ENCODE results near the gene CLIP2.

The CLIP2 gene

DNA sequence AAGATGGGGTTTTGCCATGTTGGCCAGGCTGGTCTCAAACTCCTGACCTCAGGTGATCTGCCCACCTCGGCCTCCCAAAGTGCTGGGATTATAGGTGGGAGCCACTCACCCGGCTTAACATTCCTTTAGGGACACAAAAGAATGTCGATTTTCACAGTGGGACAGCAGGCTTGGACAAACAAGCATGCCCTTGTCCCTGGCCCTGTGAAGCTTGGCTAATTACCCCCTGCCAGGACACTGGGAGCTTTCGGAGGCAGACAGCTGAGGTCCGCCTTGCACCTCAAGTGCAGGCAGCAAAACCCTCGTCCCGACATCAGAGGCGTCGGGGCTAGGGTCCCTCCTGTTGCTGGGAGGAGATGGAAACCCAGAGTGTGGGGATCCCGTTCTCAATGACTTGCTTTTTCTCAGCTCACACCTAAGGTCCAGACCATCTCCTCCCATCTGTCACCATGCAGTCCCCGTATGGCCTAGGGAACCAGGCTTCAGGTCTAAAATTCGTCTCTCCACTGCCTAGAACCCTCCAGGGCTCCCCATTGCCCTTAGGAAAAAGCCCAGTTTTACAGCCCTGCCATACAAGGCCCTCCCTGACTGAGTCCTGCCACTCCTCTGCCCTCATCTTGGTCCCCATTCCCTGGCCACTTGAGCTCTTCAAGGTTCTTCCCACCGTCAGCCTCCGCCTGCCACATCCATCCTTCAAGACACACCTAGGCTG, 6.3 kb upstream of the CLIP2 start:
- in situ Hi-C loops (cut with HindIII; ENCODE audit: low pct_unique_long_range_greater_than_20kb, low sequenced_read_pairs) = no loop called here
- no peak for TF ChIP-seq JUND (IDR thresholded peaks at IDR 0.05; ENCODE audit: low read depth)
- no peak for DNase-seq (ENCODE audit: low read depth in 1 of 2, low spot score in 1 of 2)

GRCh38 chr7:74283858-74284447, 5.3 kb upstream of the CLIP2 start:
- in situ Hi-C loops (cut with HindIII; ENCODE audit: low pct_unique_long_range_greater_than_20kb, low sequenced_read_pairs) = no loop called here
- DNase-seq (ENCODE audit: low read depth in 1 of 2, low spot score in 1 of 2) = no peak
- no peak for TF ChIP-seq JUND (IDR thresholded peaks at IDR 0.05; ENCODE audit: low read depth)

DNA sequence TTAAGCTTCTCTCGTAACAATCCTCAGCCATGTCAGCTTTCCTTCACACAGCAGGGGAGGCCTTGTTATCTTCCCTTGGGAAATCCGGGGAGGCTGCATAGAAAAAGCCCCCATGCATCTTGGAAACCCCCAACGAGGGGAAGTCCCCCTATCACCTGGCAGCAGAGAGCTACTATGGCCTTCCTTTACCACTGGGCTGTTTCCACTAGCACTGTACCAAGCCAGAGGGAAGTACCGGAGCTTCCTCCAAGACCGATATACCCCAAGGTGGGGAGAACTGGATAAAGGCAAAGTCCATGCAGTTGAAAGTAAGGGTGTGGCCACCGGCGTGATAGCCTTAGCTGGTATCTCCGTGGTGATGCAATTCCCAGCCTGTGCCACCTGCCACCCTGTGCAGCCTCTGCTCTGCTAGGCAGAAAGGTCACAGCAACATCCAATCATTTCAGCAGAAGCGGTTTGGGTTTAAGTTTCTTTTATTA, 4.4 kb upstream of the CLIP2 start:
- TF ChIP-seq JUND (IDR thresholded peaks at IDR 0.05; ENCODE audit: low read depth) = no peak
- in situ Hi-C loops (cut with HindIII; ENCODE audit: low pct_unique_long_range_greater_than_20kb, low sequenced_read_pairs) = no loop called here
- DNase-seq (ENCODE audit: low read depth in 1 of 2, low spot score in 1 of 2) = no peak

- DNase-seq (ENCODE audit: low read depth in 1 of 2, low spot score in 1 of 2) = no peak
- no peak for TF ChIP-seq JUND (IDR thresholded peaks at IDR 0.05; ENCODE audit: low read depth)
- in situ Hi-C loops (cut with HindIII; ENCODE audit: low pct_unique_long_range_greater_than_20kb, low sequenced_read_pairs) = no loop called here
Observed at GRCh38 chr7:74286131-74286530, 3.1 kb upstream of the CLIP2 start.

DNA sequence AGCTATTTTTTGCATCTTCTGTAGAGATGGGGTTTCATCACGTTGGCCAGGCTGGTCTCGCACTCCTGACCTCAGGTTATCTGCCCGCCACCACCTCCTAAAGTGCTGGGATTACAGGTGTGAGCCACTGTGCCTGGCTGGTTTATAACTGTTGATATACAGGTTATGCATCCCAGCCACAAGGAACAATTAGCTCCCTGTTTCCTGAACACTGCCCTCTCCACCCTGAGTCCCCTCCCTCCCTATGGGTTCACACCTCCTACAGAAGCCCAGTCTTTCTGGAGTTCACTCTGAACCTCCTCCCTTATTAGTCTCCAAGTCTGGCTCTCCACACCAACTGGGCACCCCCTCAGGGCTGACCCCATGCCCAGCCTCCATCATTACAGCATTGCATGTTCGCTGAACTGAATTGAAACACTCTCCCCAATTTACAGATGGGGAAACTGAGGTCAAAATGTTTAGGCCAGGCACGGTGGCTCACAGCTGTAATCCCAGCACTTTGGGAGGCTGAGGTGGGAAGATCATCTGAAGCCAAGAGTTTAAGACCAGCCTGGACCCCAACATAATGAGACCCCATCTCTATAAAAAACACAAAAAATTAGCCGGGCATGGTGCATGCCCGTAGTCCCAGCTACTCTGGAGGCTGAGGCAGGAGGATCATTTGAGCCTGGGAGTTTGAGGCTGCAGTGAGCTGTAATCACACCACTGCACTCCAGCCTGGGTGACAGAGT, 1.7 kb upstream of the CLIP2 start:
- no peak for TF ChIP-seq JUND (IDR thresholded peaks at IDR 0.05; ENCODE audit: low read depth)
- no peak for DNase-seq (ENCODE audit: low read depth in 1 of 2, low spot score in 1 of 2)
- in situ Hi-C loops (cut with HindIII; ENCODE audit: low pct_unique_long_range_greater_than_20kb, low sequenced_read_pairs) = no loop called here

DNA sequence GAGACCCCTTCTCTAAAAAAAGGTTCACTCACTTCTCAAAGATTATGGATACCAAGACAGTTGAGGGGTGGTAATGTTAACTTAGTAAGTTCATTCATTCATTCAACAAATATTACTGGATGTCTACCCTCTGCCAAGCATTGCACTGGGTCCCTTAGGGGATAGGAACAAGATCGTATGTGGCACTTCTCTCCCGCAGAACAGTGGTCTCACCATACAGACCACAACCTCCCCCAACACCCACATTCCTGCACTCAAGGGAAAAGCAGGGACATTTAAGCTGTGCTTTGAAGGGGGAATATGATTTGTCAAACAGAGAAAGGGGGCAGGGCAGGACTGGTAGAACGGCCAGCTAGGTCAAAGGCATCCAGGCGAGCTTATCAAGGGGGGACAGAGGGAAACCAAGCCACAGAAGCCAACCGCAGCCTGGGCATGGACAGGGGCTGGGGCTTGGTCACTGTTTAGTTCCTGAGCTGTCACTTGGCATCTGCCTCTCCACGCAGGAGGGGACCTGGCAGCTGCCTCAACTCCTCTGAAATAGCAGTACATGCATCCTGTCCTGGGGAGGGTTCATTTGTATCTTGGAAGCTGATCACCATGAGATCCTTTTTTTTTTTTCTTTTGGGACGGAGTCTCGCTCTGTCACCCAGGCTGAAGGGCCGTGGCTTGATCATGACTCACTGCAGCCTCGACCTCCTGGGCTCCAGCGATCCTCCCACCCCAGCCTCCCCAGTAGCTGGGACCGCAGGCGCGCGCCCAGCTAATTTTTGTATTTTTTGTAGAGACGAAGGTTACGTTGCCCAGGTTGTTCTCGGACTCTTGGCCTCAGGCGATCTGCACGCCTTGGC, 949 bp upstream of the CLIP2 start:
- TF ChIP-seq JUND (IDR thresholded peaks at IDR 0.05; ENCODE audit: low read depth) = no peak
- peak in 1 of 2 experiments; percentile 44 for DNase-seq (ENCODE audit: low read depth in 1 of 2, low spot score in 1 of 2)
- in situ Hi-C loops (cut with HindIII; ENCODE audit: low pct_unique_long_range_greater_than_20kb, low sequenced_read_pairs) = no loop called here

DNA sequence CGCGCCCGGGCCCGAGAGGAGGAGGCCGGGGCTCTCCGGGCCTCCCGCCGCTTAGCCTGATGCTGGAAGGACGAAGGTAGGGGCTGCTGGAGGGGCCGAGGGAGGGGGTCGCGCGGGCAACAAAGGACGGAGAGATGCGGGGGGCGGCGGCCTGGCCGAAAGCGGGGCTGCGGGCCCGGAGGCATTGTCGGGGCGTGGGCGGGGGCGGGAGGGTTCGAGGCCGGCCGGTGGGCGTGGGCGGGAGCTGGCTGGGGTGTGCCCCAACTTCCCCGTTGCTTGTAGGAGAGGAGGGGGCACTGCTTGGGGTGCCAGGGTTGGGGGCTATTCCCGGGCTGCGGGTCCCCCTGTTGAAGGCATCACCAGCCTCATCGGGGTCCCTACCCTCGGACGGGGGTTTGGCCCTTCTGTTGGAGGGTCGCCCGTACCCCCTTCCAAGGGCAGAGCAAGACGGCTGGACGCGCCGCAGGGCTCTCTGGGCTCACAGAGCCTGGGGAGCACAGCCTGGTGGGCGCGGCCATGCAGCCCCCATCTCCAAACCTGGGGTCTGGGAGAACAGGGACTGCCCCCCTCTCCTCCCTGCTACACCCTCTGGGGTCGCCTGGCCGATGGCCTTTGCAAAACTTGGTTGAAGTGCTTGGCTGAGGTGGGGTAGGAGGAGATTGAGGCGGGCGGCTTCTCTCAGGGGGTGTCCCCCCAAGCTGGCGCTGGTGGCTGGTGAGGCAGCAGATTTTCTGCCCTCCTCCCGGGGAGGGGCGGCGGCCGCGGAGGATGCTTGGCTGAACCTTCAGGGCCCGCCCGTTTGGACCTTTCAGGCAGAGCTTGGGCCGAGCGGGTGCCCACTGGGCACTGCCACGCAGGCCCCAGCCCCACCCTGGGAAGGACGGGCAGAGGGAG, 699 bp downstream of the CLIP2 start:
- no peak for TF ChIP-seq JUND (IDR thresholded peaks at IDR 0.05; ENCODE audit: low read depth)
- no peak for DNase-seq (ENCODE audit: low read depth in 1 of 2, low spot score in 1 of 2)
- in situ Hi-C loops (cut with HindIII; ENCODE audit: low pct_unique_long_range_greater_than_20kb, low sequenced_read_pairs) = no loop called here

GRCh38 chr7:74290553-74290950, 1.3 kb downstream of the CLIP2 start:
- in situ Hi-C loops (cut with HindIII; ENCODE audit: low pct_unique_long_range_greater_than_20kb, low sequenced_read_pairs) = no loop called here
- no peak for TF ChIP-seq JUND (IDR thresholded peaks at IDR 0.05; ENCODE audit: low read depth)
- DNase-seq (ENCODE audit: low read depth in 1 of 2, low spot score in 1 of 2) = no peak

DNA sequence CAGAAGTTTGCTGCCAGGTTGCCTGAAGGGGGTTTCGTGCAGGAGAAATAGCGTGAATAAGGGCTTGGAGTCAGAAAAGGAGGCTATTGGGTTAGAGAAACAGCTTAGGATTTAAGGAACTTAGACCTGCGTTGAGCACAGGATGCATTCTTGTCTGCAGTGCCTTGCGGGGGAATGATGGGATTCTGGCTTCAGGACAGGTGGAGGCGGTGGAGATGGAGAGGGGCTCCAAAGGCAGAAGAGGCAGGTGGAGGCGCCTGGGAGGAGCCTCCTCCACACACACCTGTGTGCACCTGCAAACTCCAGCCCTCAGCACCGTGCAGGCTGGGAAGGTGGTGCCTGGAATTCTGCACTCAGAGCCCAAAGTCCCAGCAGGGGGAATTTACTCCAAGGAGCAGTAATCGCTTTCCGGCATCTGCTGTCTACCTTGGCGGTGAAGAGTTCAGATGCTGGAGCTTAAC, 1.8 kb downstream of the CLIP2 start:
- TF ChIP-seq JUND (IDR thresholded peaks at IDR 0.05; ENCODE audit: low read depth) = no peak
- no peak for DNase-seq (ENCODE audit: low read depth in 1 of 2, low spot score in 1 of 2)
- in situ Hi-C loops (cut with HindIII; ENCODE audit: low pct_unique_long_range_greater_than_20kb, low sequenced_read_pairs) = no loop called here

GRCh38 chr7:74291535-74291934, 2.3 kb downstream of the CLIP2 start:
- TF ChIP-seq JUND (IDR thresholded peaks at IDR 0.05; ENCODE audit: low read depth) = no peak
- in situ Hi-C loops (cut with HindIII; ENCODE audit: low pct_unique_long_range_greater_than_20kb, low sequenced_read_pairs) = no loop called here
- no peak for DNase-seq (ENCODE audit: low read depth in 1 of 2, low spot score in 1 of 2)

DNA sequence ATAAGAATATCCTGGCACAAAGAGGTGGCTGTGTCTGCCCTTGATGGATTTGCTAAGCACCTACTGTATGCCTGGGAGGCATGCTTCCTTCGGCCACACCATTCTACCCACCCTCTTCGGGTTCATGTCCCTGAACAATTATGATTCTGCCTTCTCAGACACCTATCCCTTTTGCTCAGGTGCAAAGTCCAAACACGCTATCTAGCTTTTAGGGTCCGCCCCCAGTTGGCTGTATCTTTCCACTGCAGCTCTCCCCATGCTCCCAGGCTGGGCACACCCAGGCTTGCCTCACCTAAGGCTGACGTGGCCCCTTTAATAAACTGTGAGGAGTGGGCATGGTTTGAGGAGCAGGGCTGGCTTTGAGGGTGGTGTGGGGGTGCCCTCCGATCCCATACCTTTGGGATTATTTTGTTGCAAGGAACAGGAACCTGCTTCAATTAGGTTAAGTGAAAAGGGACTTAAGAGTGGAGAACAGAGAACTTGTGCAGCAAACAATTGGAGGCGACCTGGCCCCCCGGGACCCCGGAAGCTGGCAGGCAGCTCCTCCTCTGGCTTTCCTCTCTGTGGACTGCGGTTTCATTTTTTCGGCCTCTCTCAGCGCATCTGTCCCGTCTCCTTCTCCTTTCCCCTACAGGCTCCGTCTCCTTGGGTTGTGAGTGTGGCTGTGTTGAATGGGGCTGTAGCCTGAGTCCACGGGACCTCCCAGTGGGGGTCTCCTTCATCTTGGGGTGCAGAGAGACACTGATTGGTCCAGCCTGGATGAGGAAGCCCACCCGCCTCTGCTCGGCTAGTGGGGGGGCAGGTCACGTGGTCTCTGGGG, 3.8 kb downstream of the CLIP2 start:
- TF ChIP-seq JUND (IDR thresholded peaks at IDR 0.05; ENCODE audit: low read depth) = no peak
- DNase-seq (ENCODE audit: low read depth in 1 of 2, low spot score in 1 of 2) = no peak
- in situ Hi-C loops (cut with HindIII; ENCODE audit: low pct_unique_long_range_greater_than_20kb, low sequenced_read_pairs) = no loop called here
